Measurements from ENCODE around the gene OXCT2. TPM values are rescaled to one million over a fixed set of nuclear protein-coding genes. Genes with fewer than 3 reads are reported as not detected.

OXCT2 gene
- total and polyA plus RNA-seq, 2 of the 13 experiments (the other 11 are each of a cell fraction or from before 2014, with no cell fraction given): 0.21 to 0.33 TPM

DNA sequence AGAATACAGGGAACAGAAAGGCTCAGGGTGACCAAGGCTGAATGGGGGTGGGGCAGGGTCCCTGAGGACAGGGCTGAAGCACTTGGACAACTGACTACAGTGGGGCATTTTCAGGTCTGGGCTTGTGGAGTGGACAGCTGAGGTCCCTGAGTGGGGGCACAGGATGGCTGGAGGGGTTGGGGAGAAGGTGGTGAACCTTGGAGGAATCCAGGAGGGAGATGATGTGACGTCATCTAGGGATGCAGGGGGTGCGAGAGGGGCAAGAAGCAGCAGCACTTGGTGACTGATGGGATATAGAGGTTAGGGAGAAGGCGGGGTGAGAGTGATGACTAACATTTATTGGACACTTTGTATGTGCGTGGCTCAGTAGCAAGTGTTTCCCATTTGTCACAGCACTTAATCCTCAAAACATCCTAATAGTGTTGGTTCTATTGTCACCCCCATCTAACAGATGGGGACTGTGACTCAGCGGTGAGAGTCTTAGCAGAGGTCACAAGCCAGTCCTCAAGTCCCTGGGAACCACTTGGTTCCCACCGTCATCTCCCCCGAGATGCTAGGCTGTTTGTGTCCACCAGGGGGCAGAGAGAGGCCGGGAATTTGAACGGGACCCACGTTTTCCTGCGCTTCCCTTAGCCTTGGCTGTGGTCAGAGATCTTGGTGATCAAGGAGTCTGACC lies 45.4 kb upstream of the OXCT2 start (continued):
- TF ChIP-seq MATR3 (CRISPR knock-in tag; IDR thresholded peaks at IDR 0.05): no peak
- TF ChIP-seq RBM39 (IDR thresholded peaks at IDR 0.05; ENCODE audit: low read depth, low read length, poor library complexity, severe bottlenecking): no peak
- TF ChIP-seq ZNF138 (CRISPR knock-in tag; IDR thresholded peaks at IDR 0.05; ENCODE audit: low read depth): no peak
- TF ChIP-seq ZNF460 (CRISPR knock-in tag; IDR thresholded peaks at IDR 0.05; ENCODE audit: borderline replicate concordance): no peak
- TF ChIP-seq SP140L (CRISPR knock-in tag; IDR thresholded peaks at IDR 0.05; ENCODE audit: borderline replicate concordance): no peak
- TF ChIP-seq STAT5B (CRISPR knock-in tag; IDR thresholded peaks at IDR 0.05): no peak
- no peak for TF ChIP-seq TCF7L2 (IDR thresholded peaks at IDR 0.05; ENCODE audit: low read depth, low read length)
- 0 out of 2 replicates have a peak, but pooled peaks have one; percentile 26 for TF ChIP-seq ZNF317 (CRISPR knock-in tag; IDR thresholded peaks at IDR 0.05)
- TF ChIP-seq MED1 (CRISPR knock-in tag; IDR thresholded peaks at IDR 0.05): no peak
- no peak for TF ChIP-seq ONECUT2 (CRISPR knock-in tag; IDR thresholded peaks at IDR 0.05)
- TF ChIP-seq ZNF580 (CRISPR knock-in tag; IDR thresholded peaks at IDR 0.05; ENCODE audit: borderline replicate concordance, low read depth): no peak
- no peak for TF ChIP-seq NFYC (CRISPR knock-in tag; IDR thresholded peaks at IDR 0.05)
- TF ChIP-seq CHCHD3 (CRISPR knock-in tag; IDR thresholded peaks at IDR 0.05): no peak

DNA sequence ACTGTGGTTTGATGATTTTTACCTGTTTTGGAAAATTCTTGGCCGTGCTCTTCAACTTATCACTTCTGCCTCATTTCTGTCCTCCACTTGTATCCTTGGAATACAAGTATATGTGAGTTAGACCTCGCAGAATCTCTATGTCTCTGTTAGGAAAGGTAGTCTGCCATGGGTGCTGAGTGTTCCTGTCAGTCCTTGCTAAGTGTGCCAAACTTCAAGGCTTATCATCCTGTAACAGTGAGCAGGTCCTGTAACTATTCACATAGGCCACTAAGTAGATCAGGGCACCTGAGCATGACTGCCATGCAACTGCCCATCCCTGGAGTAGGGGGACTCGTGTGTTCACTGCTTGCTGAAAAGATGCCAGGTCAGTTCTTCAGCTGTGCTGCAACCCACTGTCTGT lies 41.8 kb upstream of the OXCT2 start:
- H3K27me3 ChIP-seq (ENCODE audit: control insufficient read depth in 1 of 2, insufficient read depth in 2 of 2, low read length in 2 of 2): peaks cover 1 to 4% of the 10 kb centered on the region in 2 experiments; a peak in 2 of 5 replicates
- H3K36me3 ChIP-seq (replicated peaks in 1 of 2; ENCODE audit: control insufficient read depth in 1 of 2, insufficient read depth in 2 of 2, low read length in 2 of 2): no peaks in the 10 kb centered on the region
- no peak overlapping the region for H3K27ac ChIP-seq (ENCODE audit: extremely low read length, insufficient read depth, low read length)
- no peaks in the 10 kb centered on the region for H3K79me2 ChIP-seq (ENCODE audit: insufficient read depth, low read length)
- intact Hi-C loops (cut with micrococcal nuclease; ENCODE audit: unreplicated experiment): loop anchor here (10.0 kb wide), 1 partner anchor 222 kb away; no protein-coding TSS in a partner anchor
- no TSS peak for BruUV-seq (replicated peaks)
- in situ Hi-C loops (cut with HindIII; ENCODE audit: extremely low pct_ligation_motif_present, low pct_unique_long_range_greater_than_20kb): no loop called here
- H3K4me1 ChIP-seq (ENCODE audit: insufficient read depth, low read length): peaks cover 10% of the 10 kb centered on the region; the same call in 1 of the 2 replicates
- FAIRE-seq (no peak), DNase-seq (ENCODE audit: low spot score) (no peak), ATAC-seq (no peak)
- 15% methylated on average over 2 of the region's 3 CpGs for WGBS (ENCODE audit: low lambda C conversion rate)
- ChIA-PET POLR2A (no interaction called here), CTCF (ENCODE audit: low intra/inter-chr PET ratio, low total read pairs) (no interaction called here)
- no peaks in the 10 kb centered on the region for H4K20me1 ChIP-seq (ENCODE audit: insufficient read depth, low read length)
- H3K9me3 ChIP-seq (ENCODE audit: low read length): no peaks in the 10 kb centered on the region
- no peak overlapping the region for H3K4me2 ChIP-seq (ENCODE audit: low read depth, low read length)
- H3K9ac ChIP-seq (ENCODE audit: insufficient read depth, low read depth, low read length): no peak overlapping the region
- H2AFZ ChIP-seq (ENCODE audit: low read length): no peak overlapping the region
- H3K4me3 ChIP-seq (replicated peaks in 1 of 3; ENCODE audit: insufficient read depth in 1 of 3, low read depth in 2 of 3, low read length in 3 of 3): no peak overlapping the region
- TF ChIP-seq ZSCAN12 (CRISPR knock-in tag; IDR thresholded peaks at IDR 0.05) (no peak), MAF1 (CRISPR knock-in tag; IDR thresholded peaks at IDR 0.05; ENCODE audit: borderline replicate concordance) (no peak), POLR2AphosphoS2 (IDR thresholded peaks at IDR 0.05; ENCODE audit: low read depth, low read length) (no peak), ZSCAN9 (CRISPR knock-in tag; IDR thresholded peaks at IDR 0.05; ENCODE audit: borderline replicate concordance) (no peak), MTA3 (CRISPR knock-in tag; IDR thresholded peaks at IDR 0.05) (no peak), ELK4 (CRISPR knock-in tag; IDR thresholded peaks at IDR 0.05; ENCODE audit: borderline replicate concordance) (no peak), ZNF138 (CRISPR knock-in tag; IDR thresholded peaks at IDR 0.05; ENCODE audit: low read depth) (no peak), TBL1XR1 (IDR thresholded peaks at IDR 0.05; ENCODE audit: borderline replicate concordance, low read length, partially characterized antibody) (no peak), MYNN (CRISPR knock-in tag; IDR thresholded peaks at IDR 0.05; ENCODE audit: low read depth) (no peak), ZNF235 (CRISPR knock-in tag; IDR thresholded peaks at IDR 0.05; ENCODE audit: borderline replicate concordance) (no peak), ZNF276 (CRISPR knock-in tag; IDR thresholded peaks at IDR 0.05; ENCODE audit: low read depth) (no peak)
